ENCODE results near the gene CNIH2. TPM values are rescaled to one million over a fixed set of nuclear protein-coding genes. Genes with fewer than 3 reads are reported as not detected.

Gene CNIH2
- total and polyA plus RNA-seq, 7 donors: 0.05 TPM; not detected in 6

DNA sequence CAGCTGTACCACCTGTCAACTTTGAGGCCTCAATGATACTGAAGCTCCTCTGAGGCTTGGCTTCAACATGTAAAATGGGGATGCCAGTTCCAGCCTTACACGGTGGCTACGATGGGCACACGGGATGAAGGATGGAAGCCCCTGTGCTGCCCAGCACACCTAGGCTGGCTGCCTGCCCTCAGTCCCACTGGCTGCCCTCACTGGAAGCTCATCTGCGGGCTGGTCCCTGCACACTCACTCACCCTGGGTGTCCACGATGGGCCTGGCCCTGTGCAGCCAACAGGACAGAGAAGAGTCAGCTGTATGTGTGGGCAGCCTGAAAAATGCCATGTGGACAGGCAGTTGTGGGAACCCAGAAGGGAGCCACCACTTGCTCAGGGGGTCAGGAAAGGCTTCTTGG lies 8.7 kb downstream of the CNIH2 start:
- H3K4me1 ChIP-seq: peaks cover 22% of the 10 kb centered on the region
- no peak overlapping the region for H3K4me3 ChIP-seq
- peaks cover 6 to 31% of the 10 kb centered on the region in 2 donors for H3K36me3 ChIP-seq (ENCODE audit: insufficient read depth in 1 of 2, low read depth in 1 of 2)
- TF ChIP-seq, protein P1, sequence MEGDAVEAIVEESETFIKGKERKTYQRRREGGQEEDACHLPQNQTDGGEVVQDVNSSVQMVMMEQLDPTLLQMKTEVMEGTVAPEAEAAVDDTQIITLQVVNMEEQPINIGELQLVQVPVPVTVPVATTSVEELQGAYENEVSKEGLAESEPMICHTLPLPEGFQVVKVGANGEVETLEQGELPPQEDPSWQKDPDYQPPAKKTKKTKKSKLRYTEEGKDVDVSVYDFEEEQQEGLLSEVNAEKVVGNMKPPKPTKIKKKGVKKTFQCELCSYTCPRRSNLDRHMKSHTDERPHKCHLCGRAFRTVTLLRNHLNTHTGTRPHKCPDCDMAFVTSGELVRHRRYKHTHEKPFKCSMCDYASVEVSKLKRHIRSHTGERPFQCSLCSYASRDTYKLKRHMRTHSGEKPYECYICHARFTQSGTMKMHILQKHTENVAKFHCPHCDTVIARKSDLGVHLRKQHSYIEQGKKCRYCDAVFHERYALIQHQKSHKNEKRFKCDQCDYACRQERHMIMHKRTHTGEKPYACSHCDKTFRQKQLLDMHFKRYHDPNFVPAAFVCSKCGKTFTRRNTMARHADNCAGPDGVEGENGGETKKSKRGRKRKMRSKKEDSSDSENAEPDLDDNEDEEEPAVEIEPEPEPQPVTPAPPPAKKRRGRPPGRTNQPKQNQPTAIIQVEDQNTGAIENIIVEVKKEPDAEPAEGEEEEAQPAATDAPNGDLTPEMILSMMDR (IDR thresholded peaks at IDR 0.05): no peak
- ATAC-seq (no peak), DNase-seq (no peak)
- H3K27me3 ChIP-seq (ENCODE audit: insufficient read depth in 3 of 3, low read length in 2 of 3): peaks cover 0 to under 1% (median 0%) of the 10 kb centered on the region in 3 donors
- 74 to 82% (median 82%) methylated on average over 5 of the region's 5 CpGs for WGBS, 3 donors
- no peaks in the 10 kb centered on the region for H3K9me3 ChIP-seq
- no peak overlapping the region for H3K27ac ChIP-seq
- intact Hi-C loops (cut with DNase I): no loop called here

DNA sequence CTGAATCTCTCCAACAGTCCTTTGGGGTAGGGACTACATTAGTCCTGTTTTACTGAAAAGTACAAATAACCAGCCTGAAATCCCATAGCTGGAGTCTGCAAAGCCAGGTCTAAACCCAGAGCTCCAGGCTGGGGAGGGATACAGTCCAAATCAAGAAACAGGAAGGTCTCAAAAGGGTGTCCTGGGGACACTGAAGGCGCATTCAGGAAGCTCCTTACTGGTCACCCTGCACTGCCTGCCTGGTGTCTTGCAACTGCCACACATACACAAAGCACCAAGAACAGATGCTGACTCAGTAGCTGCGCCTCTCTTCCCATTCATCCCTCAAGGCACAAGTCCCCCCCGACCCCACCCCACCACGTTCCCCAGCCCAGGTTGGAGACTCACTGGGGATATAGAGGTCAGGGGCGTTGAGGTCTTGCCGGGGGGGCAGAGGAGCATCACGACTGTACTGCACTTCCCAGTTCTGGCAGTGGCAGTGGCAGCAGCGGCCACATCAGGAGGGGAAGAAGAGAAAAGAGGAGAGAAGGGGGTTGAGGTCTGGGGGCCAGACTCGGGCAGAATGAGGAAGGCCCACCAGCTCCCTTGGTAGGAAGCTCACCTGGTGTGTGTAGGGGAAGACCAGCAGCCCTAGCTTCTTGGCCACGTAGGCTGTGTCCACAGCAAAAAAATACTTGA lies 9.4 kb downstream of the CNIH2 start:
- Histone ChIP-seq H3K36me3 (ENCODE audit: insufficient read depth in 1 of 2, low read depth in 1 of 2) (peaks cover 6 to 31% of the 10 kb centered on the region in 2 donors), H3K4me1 (peaks cover 22% of the 10 kb centered on the region), H3K4me3 (peak overlapping the region; percentile 96), H3K27me3 (ENCODE audit: insufficient read depth in 3 of 3, low read length in 2 of 3) (peaks cover 0 to 7% (median 4%) of the 10 kb centered on the region in 3 donors), H3K27ac (no peak overlapping the region), H3K9me3 (no peaks in the 10 kb centered on the region)
- 74 to 78% (median 77%) methylated on average over 10 of the region's 10 CpGs for WGBS, 3 donors
- no peak for ATAC-seq
- intact Hi-C loops (cut with DNase I): no loop called here
- DNase-seq: no peak
- TF ChIP-seq, protein P1 (IDR thresholded peaks at IDR 0.05): no peak

DNA sequence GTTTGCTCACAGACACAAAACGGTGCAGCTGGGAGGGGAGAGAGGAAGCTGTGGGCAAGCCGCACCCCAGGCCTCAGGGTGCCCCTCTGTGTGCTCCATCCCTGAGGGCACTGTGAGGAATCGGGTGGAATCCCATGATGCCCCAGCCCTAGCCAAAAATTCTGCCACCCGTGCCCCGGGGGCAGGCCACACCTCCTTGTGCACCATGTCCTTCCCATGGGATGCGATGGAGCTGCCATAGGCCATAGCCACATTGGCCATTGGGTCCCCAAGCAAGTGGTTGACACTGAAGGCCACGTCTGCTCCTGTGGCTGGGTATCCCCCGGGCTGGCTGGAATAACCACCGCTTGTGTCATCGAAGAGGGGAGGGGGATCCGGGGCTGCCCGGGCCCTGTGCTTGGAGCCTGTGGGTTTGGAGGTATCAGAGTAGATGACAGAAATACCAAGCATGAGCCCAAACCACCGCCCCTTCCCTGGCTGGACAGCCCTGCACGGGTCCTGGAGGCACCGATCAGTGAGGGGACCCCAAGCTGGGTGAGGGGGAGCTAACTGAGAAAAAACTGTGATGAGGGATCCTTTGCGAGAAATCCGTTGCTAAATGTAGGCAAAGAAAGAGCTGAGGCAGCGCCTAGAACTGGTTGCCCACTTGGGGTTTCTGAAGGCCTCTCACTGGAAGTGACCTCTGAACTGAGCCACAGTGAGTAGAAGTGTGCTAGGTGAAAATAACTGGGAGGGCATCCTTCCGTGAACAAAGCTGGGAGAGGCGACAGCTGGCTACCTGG lies 10.1 kb downstream of the CNIH2 start:
- Histone ChIP-seq H3K4me3 (peak overlapping the region; percentile 96), H3K4me1 (peaks cover 16% of the 10 kb centered on the region)

DNA sequence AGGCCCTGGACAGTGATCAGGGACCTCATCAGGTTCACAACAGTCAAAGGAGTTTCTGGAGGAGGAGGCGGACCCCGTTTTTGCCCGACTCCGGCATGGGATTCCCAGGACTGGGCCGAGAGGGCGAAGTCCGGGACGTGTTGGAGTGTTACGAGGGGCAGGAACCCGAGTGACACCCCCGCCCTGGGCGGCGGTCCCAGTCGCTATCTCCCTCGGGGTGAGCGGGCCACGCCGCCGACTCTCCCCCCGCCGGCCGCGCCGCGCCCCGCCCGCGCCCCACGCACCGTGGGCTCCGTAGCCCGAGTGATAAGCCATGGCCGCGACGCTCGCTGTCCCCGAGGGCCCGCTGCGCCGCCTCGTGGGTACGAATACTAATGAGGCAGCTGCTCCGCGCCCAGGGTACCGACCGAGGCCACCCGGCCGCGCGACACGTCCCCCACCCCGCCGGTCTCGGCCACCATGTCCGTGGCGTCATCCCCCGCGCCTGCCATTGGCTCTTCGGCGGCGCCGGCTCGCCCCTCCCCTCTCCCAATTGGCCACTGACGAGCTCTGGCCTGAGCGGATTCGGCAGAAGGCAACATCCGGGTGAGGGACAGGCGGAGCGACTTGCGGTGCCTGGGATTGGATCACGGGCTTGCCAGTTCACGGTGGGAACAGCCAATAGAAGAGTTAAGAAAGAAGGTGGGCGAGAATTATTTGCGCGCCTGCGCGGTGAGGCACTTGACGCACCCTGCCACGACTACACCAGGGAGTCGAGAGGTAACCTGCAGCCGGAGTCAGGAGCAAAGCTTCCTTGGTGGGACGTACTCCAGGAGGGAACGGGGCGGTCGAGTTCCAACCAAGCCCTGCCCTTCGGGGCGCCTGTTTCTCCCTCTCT lies 10.9 kb downstream of the CNIH2 start, which contains the start of gene YIF1A:
Gene YIF1A (minus strand): TSS at position 473 of the 877 bp plus-strand sequence. CDS start 158 bp downstream, at position 315.
- 0 to 1% (median 0%) methylated on average over 56 to 87 of the region's 87 CpGs for WGBS, 3 donors
- TF ChIP-seq, protein P1 (IDR thresholded peaks at IDR 0.05): no peak
- H3K9me3 ChIP-seq: no peaks in the 10 kb centered on the region
- intact Hi-C loops (cut with DNase I): no loop called here
- H3K27me3 ChIP-seq (ENCODE audit: insufficient read depth in 3 of 3, low read length in 2 of 3): peaks cover 0 to 22% (median 10%) of the 10 kb centered on the region in 3 donors
- DNase-seq (peak; percentile 99 to 100), ATAC-seq (peak; percentile 95 to 97 (median 97))
- H3K4me3 ChIP-seq: peak within 1 kb of the TSS; percentile 96
- peak within 1 kb of the TSS; percentile 95 for H3K27ac ChIP-seq
- H3K36me3 ChIP-seq (ENCODE audit: insufficient read depth in 1 of 2, low read depth in 1 of 2): peaks cover 6 to 31% of the 10 kb centered on the region in 2 donors
- H3K4me1 ChIP-seq: peaks cover 16% of the 10 kb centered on the region

More for the DNA sequence above, 10.1 kb downstream of the CNIH2 start:
- TF ChIP-seq, protein P1 (IDR thresholded peaks at IDR 0.05): no peak
- ATAC-seq (peak in 3 of 4 donors; percentile 0 to 1 (median 1)), DNase-seq (no peak)
- H3K36me3 ChIP-seq (ENCODE audit: insufficient read depth in 1 of 2, low read depth in 1 of 2): peaks cover 6 to 31% of the 10 kb centered on the region in 2 donors
- intact Hi-C loops (cut with DNase I): no loop called here
- no peaks in the 10 kb centered on the region for H3K9me3 ChIP-seq
- 27 to 30% (median 30%) methylated on average over 20 of the region's 20 CpGs for WGBS, 3 donors
- peak overlapping the region; percentile 95 for H3K27ac ChIP-seq
- H3K27me3 ChIP-seq (ENCODE audit: insufficient read depth in 3 of 3, low read length in 2 of 3): peaks cover 0 to 14% (median 8%) of the 10 kb centered on the region in 3 donors
